DND-41 (cell line): ENCODE data around the gene TINAGL1.

Source experiments
- ATAC-seq: fragments of 200-7000 bp; cut with Tn5 transposase; 3 replicates; pipeline ENCODE4 v1.9.1; 2021; ENCODE audit warnings: low read depth; ENCODE audit not compliant: insufficient read depth
- DNase-seq: peaks from one replicate; pipeline ENCODE4 v3.0.0-alpha.2; 2020
- H2AFZ ChIP-seq: 2 replicates; pipeline ENCODE4 v1.6.0; 2012; ENCODE audit warnings: low read depth, low read length
- H3K27ac ChIP-seq: 2 replicates; pipeline ENCODE4 v1.5.1; 2012; ENCODE audit warnings: low read length, inconsistent platforms
- H3K27me3 ChIP-seq: fragments of 200-600 bp; sonication (generic); 2 replicates; pipeline ENCODE4 v1.6.0; 2012; ENCODE audit warnings: low read length, mild to moderate bottlenecking, inconsistent platforms; ENCODE audit not compliant: insufficient read depth, poor library complexity
- H3K36me3 ChIP-seq: 2 replicates; pipeline ENCODE4 v1.5.1; 2012; ENCODE audit warnings: low read length, inconsistent platforms; ENCODE audit not compliant: insufficient read depth
- H3K4me1 ChIP-seq: 2 replicates; pipeline ENCODE4 v1.5.1; 2012; ENCODE audit warnings: mild to moderate bottlenecking, low read length; ENCODE audit not compliant: insufficient read depth
- H3K4me2 ChIP-seq: 2 replicates; pipeline ENCODE4 v1.6.0; 2012; ENCODE audit warnings: mild to moderate bottlenecking, moderate library complexity, low read length, inconsistent platforms; ENCODE audit not compliant: insufficient read depth
- H3K4me3 ChIP-seq, 2 experiments: fragments of 200-600 bp in 1 of 2; shearing (Covaris generic) in 1 of 2; 2 replicates each; pipeline ENCODE4 v1.5.1; 2012 to 2016; ENCODE audit warnings: inconsistent platforms in 2 of 2, low read length in 2 of 2, mild to moderate bottlenecking in 2 of 2, low read depth in 1 of 2, moderate library complexity in 1 of 2
- H3K79me2 ChIP-seq: 2 replicates; pipeline ENCODE4 v1.6.0; 2012; ENCODE audit warnings: low read length, inconsistent platforms; ENCODE audit not compliant: insufficient read depth
- H3K9ac ChIP-seq: 2 replicates; pipeline ENCODE4 v1.6.0; 2012; ENCODE audit warnings: low read depth, mild to moderate bottlenecking, inconsistent platforms, low read length, moderate library complexity
- H3K9me3 ChIP-seq: 2 replicates; pipeline ENCODE4 v1.5.1; 2012; ENCODE audit warnings: low read length, moderate library complexity, mild to moderate bottlenecking, inconsistent platforms; ENCODE audit not compliant: insufficient read depth, severe bottlenecking
- H4K20me1 ChIP-seq: 2 replicates; pipeline ENCODE4 v1.6.0; 2012; ENCODE audit warnings: low read length; ENCODE audit not compliant: insufficient read depth
- EZH2 ChIP-seq: IDR thresholded peaks from 3 replicates; pipeline ENCODE4 v1.6.1; 2012; ENCODE audit warnings: borderline replicate concordance, low read depth, mild to moderate bottlenecking, moderate library complexity, low read length, inconsistent platforms; ENCODE audit not compliant: severe bottlenecking
- TF ChIP-seq, protein P1 (sequence below): IDR thresholded peaks from 2 replicates; pipeline ENCODE4 v1.5.1; 2012; ENCODE audit warnings: borderline replicate concordance, low read length, moderate library complexity, mild to moderate bottlenecking; ENCODE audit not compliant: poor library complexity, severe bottlenecking; ENCODE audit errors: extremely low read depth

TINAGL1 gene

DNA sequence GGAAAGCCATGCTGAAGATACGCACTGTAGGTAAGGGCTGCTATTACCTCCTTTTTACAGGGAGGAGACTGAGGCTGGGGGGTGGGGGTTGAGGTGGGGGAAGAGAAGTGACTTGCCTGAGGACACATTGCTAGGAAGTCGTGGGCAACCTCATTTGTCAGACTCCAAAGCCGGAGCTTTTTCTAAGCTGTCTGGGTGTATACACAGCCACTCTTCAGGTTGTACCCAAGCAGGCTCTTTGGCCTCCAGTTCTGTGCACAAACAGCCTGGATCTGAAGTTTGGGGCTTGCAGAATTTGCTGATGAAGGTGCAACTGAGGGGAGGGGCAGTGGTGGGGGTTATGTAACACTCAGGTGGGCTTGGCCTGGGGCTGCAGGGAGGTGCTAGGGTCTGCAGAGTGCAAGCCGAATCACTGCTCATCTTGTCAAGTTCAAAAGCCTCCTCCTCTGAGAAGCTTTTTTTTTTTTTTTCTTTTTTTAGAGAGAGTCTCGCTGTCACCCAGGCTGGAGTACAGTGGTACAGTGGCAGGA lies 16.9 kb downstream of the TINAGL1 start:
- H3K4me1 ChIP-seq = no peaks in the 10 kb centered on the region
- H3K4me2 ChIP-seq = no peak overlapping the region
- no peaks in the 10 kb centered on the region for H3K27me3 ChIP-seq
- H2AFZ ChIP-seq = no peak overlapping the region
- H3K36me3 ChIP-seq = no peaks in the 10 kb centered on the region
- no peaks in the 10 kb centered on the region for H3K9me3 ChIP-seq
- peaks cover 4% of the 10 kb centered on the region; the same call in 1 of the 2 replicates for H4K20me1 ChIP-seq
- no peak for TF ChIP-seq EZH2
- TF ChIP-seq, protein P1, sequence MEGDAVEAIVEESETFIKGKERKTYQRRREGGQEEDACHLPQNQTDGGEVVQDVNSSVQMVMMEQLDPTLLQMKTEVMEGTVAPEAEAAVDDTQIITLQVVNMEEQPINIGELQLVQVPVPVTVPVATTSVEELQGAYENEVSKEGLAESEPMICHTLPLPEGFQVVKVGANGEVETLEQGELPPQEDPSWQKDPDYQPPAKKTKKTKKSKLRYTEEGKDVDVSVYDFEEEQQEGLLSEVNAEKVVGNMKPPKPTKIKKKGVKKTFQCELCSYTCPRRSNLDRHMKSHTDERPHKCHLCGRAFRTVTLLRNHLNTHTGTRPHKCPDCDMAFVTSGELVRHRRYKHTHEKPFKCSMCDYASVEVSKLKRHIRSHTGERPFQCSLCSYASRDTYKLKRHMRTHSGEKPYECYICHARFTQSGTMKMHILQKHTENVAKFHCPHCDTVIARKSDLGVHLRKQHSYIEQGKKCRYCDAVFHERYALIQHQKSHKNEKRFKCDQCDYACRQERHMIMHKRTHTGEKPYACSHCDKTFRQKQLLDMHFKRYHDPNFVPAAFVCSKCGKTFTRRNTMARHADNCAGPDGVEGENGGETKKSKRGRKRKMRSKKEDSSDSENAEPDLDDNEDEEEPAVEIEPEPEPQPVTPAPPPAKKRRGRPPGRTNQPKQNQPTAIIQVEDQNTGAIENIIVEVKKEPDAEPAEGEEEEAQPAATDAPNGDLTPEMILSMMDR = no peak
- no peak for DNase-seq
- no peak overlapping the region for H3K27ac ChIP-seq
- H3K79me2 ChIP-seq = no peaks in the 10 kb centered on the region
- ATAC-seq = no peak
- H3K9ac ChIP-seq = no peak overlapping the region
- no peak overlapping the region for H3K4me3 ChIP-seq

DNA sequence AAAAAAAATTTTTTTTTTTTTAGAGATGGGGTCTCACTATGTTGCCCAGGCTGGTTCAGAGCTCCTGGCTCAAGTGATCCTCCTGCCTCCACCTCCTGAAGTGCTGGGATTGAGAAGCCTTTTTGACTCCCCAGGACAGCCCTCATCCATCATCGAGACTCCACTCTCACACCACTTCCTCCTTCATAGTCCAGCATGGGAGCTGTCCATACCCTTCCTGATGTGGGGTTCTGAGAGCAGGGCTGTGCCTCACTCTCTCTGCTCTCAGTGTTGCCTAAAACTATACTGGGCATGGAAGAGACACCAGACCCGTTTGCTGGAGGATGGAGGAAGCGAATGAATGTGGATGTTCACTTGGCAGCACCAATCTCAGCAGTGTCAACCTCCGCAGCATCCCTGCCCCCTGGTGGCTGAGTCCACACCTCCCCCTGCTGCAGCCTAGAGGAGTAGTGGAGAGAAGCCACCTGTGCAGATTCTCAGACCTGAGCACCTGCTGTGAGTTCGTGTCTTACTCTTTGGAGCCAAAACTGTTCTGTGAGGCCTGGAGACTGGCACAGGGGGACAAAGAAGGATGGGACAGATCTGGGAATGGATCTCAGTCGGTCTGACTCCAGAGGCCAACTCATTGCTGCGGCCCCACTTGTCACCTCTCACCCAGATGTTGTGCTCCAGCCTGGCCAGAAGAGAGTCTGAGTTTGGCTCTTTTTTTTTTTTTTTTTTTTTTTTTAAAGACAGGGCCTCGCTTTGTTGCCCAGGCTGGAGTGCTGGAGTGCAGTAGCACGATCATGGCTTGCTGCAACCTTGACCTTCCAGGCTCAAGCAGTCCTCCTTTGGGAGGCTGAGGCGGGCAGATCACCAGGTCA lies 17.7 kb downstream of the TINAGL1 start:
- Histone ChIP-seq H3K79me2 (no peaks in the 10 kb centered on the region), H2AFZ (no peak overlapping the region; the same call in 1 of the 2 replicates), H4K20me1 (peaks cover 4% of the 10 kb centered on the region; the same call in 1 of the 2 replicates), H3K36me3 (no peaks in the 10 kb centered on the region), H3K4me2 (no peak overlapping the region), H3K4me3 (no peak overlapping the region), H3K9ac (no peak overlapping the region), H3K9me3 (no peaks in the 10 kb centered on the region), H3K27me3 (no peaks in the 10 kb centered on the region), H3K27ac (no peak overlapping the region), H3K4me1 (no peaks in the 10 kb centered on the region)
- DNase-seq (peak; percentile 79), ATAC-seq (peak; percentile 100)
- TF ChIP-seq, protein P1 = peak; percentile 99
- TF ChIP-seq EZH2 = no peak

DNA sequence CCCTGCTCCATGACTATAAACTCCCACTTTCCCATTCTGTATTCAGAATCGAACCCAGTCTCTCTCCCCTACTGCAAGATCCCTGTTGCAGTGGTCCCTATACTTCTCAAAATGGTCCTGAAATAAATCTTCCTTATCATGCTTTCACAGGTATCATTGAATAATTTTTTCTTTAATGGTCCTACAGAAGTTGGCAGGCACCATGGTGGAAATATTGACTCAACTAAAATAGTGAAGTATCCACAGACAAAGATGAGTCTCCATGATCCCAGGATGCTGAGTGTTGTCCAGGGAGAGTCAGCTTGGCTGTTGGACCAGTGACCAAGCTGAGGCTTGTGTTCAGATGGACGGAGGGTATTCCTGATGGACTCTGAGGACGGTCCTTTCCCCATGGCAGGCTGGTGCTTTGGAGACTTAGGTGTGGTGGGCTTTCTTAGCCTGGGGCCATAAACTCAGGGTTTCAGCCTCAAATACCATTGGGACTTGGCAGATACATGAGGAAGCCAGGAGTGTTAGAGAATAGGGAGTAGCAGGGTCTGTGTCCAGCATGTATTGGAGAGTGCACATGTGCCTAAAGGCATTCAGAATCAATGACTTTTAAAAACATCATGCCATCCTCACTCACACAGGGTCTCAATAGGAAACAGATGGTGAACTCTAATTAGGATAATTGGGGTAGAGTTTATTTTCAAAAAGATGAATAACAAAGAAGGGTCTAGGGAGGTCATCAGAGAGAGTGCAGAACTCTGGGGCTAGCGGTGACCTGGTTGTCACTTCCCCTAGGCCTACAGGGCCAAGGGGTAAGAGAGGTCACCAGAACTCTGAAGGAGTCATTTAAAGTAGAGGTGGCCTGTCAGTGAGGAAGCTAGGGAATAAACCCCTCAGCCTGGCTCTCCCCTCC lies 19.8 kb downstream of the TINAGL1 start:
- no peak for TF ChIP-seq EZH2
- TF ChIP-seq, protein P1 = no peak
- DNase-seq = no peak
- no peak overlapping the region for H3K27ac ChIP-seq

More for the DNA sequence above, 19.8 kb downstream of the TINAGL1 start:
- peaks cover 4% of the 10 kb centered on the region; the same call in 1 of the 2 replicates for H4K20me1 ChIP-seq
- H3K27me3 ChIP-seq = no peaks in the 10 kb centered on the region
- H3K9ac ChIP-seq = no peak overlapping the region
- no peaks in the 10 kb centered on the region for H3K4me1 ChIP-seq
- H3K4me2 ChIP-seq = no peak overlapping the region
- H3K4me3 ChIP-seq = no peak overlapping the region
- ATAC-seq = no peak
- H3K36me3 ChIP-seq = no peaks in the 10 kb centered on the region
- H3K9me3 ChIP-seq = no peaks in the 10 kb centered on the region
- no peaks in the 10 kb centered on the region for H3K79me2 ChIP-seq
- H2AFZ ChIP-seq = no peak overlapping the region
